Measurements from ENCODE around the gene PSMD7.

DNA sequence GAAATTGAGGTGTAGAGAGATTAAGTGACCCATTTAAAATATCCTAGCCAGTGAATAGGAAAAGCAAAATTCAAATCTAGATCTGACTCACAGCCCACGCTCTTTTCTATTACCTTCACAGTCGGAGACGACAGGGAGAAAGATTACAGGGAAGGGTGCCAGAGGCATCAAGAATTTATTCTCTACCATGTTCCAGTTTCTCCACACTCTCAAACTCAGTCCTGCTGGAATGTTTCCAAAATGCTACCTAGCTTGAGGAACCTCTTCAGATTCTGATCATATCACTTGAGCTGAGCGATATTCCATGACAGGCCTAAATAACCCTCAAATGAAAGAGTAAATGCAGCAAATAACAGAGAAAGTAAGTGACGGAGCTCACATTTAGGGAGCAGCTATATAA, 5.4 kb upstream of the PSMD7 start:
- no peak for TF ChIP-seq SUZ12 (IDR thresholded peaks at IDR 0.05; ENCODE audit: extremely low read depth, insufficient read depth, insufficient read length)
- TF ChIP-seq YY1 (IDR thresholded peaks at IDR 0.05; ENCODE audit: insufficient read depth, insufficient read length) = no peak
- TF ChIP-seq ZNF274 (IDR thresholded peaks at IDR 0.05; ENCODE audit: low read depth, low read length) = no peak
